22Rv1 (cell line): ENCODE results near the gene HIVEP3.

ENCODE experiments used
- H3K27ac ChIP-seq: fragments of 450-650 bp; 2 replicates; pipeline ENCODE4 v1.5.1; 2017
- CTCF ChIP-seq: fragments of 450-650 bp; IDR thresholded peaks from 2 replicates; pipeline ENCODE4 v1.5.1; 2017; ENCODE audit warnings: mild to moderate bottlenecking
- ZFX ChIP-seq: fragments of 450-650 bp; IDR thresholded peaks from 2 replicates; pipeline ENCODE4 v1.6.1; 2017; ENCODE audit warnings: antibody characterized with exemption, borderline replicate concordance

Gene HIVEP3

DNA sequence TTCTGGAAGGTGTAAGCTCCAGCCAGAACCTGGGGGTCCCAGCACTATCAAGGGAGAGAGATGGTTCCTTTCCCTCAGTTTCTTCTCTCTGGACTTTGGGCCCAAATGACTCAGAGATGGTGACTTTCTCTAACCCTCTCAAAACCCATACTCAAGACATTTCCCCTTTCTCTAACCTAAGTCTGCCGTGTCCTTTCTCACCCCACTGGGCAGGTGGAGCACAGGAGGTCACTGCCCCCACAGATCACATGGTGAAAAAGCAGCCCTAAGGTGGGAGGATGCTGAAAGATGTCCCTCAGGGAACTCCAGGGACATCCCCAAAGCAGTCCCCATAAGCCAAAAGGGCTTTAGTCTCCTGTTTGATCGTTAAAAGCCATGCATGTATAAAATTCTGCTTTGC is 173.7 kb downstream of the HIVEP3 start:
- no peak overlapping the region for H3K27ac ChIP-seq
- TF ChIP-seq ZFX = no peak

- TF ChIP-seq ZFX (no peak), CTCF (no peak)
Measured at GRCh38 chr1:41743366-41743765, 175.4 kb downstream of the HIVEP3 start.

GRCh38 chr1:41742219-41742618 is 176.5 kb downstream of the HIVEP3 start:
- H3K27ac ChIP-seq = no peak overlapping the region
- TF ChIP-seq CTCF (no peak), ZFX (no peak)

More at GRCh38 chr1:41743366-41743765, 175.4 kb downstream of the HIVEP3 start:
- no peak overlapping the region for H3K27ac ChIP-seq

DNA sequence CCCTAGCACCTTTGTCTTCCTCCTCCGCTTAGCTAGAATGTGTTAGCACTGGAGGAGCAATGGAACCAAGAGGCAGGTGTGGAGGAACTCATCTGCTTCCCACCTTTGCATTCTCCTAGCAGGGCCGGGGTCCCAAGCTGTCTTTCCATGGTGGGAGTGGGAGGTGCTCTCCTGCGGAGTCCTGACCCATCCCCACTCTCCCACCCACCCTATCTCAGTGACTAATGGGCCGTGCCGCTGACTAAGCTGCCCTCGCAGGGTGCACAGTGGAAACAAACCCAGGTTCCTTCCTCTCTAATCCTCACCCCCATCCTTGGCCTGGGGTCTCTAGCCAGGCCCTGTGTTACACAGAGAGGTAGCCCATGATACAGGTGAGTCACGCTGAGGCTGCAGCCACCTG is 177.5 kb downstream of the HIVEP3 start:
- TF ChIP-seq ZFX (no peak), CTCF (no peak)
- H3K27ac ChIP-seq = no peak overlapping the region

GRCh38 chr1:41740630-41741239 is 178.0 kb downstream of the HIVEP3 start:
- TF ChIP-seq CTCF = no peak
- TF ChIP-seq ZFX = no peak
- H3K27ac ChIP-seq = no peak overlapping the region

GRCh38 chr1:41740058-41740457 is 178.7 kb downstream of the HIVEP3 start:
- H3K27ac ChIP-seq = no peak overlapping the region
- no peak for TF ChIP-seq ZFX
- no peak for TF ChIP-seq CTCF

DNA sequence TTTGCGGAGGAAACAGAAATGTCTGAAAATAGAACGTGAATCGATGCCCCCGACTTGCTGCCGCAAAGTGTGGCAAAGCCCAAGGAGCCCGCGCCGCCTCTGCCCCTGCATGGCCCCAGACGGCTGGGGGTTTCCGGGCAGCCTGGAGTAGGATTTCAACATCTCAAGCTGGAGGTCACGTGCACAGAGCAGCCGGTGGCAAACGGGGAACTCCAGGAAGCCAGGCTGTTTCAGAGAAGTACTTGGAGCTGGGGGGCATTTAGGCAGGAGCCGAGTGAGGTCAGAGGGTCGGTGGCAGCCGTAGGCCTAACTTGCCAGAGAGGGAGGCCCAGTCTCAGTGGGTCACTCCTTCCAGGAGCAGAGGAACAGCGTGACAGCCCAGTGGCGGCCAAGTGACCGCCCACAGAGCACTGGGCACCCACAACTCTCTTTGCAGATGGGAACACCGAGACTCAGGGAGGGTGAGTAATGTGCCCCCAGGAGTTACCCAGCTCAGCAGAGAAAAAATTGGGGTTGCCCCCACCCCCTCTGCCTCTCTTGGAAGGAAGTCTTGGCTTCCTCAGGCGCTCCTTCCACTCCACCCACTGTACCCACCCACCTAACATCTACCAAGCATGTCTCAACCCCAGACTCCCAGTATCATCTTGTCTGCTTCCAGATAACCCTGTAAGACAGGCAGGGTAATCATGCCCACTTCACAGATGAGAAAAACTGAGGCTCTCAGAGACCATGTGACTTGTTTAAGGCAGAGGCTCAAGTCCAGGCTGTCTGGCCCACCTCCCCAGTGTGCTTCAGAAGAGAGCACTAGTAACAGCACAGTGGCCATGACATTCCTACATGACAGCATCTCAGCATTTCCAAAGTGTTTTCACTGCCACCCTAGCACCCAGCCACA is 179.4 kb downstream of the HIVEP3 start:
- no peak overlapping the region for H3K27ac ChIP-seq
- TF ChIP-seq CTCF = no peak
- no peak for TF ChIP-seq ZFX
